Breast epithelium (tissue), 4 donors: ENCODE data around the gene ATXN10. TPM values are rescaled to one million over a fixed set of nuclear protein-coding genes. Genes with fewer than 3 reads are reported as not detected.

ENCODE experiments used
- DNase-seq, 2 donors: peaks; one replicate each; pipeline ENCODE4 v3.0.0-alpha.2; 2019; ENCODE audit warnings: low spot score in 2 of 2
- H3K27ac ChIP-seq, 2 donors: fragments of 200-600 bp; sonication (generic) in 1 of 2; one replicate each; pipeline ENCODE4 v1.5.1; 2016 to 2019; ENCODE audit warnings: mild to moderate bottlenecking in 1 of 2
- H3K27me3 ChIP-seq, 2 donors: fragments of 200-600 bp; sonication (generic) in 1 of 2; one replicate each; pipeline versions ENCODE4 v1.5.1 to v1.6.0; 2017 to 2019; ENCODE audit warnings: control low read depth in 1 of 2, mild to moderate bottlenecking in 1 of 2
- H3K36me3 ChIP-seq: fragments of 200-600 bp; one replicate; pipeline ENCODE4 v1.5.1; 2019
- H3K4me1 ChIP-seq, 2 donors: fragments of 200-600 bp; sonication (generic); one replicate each; pipeline ENCODE4 v1.5.1; 2016 to 2019; ENCODE audit warnings: control low read depth in 1 of 2
- H3K4me3 ChIP-seq, 3 donors: fragments of 200-600 bp; sonication (generic); 1 replicate in 2 of 3; 2 replicates in 1 of 3; pipeline ENCODE4 v1.5.1; 2016 to 2019; ENCODE audit warnings: mild to moderate bottlenecking in 3 of 3, moderate library complexity in 2 of 3
- H3K9me3 ChIP-seq, 2 donors: fragments of 200-600 bp; sonication (generic) in 1 of 2; one replicate each; pipeline ENCODE4 v1.5.1; 2016 to 2019; ENCODE audit warnings: control low read depth in 1 of 2
- CTCF ChIP-seq, 3 donors: fragments of 450-650 bp; IDR thresholded peaks; one replicate each; pipeline ENCODE4 v1.5.1; 2016 to 2017; ENCODE audit warnings: antibody characterized with exemption in 3 of 3, mild to moderate bottlenecking in 3 of 3, moderate library complexity in 3 of 3
- POLR2A ChIP-seq: fragments of 450-650 bp; IDR thresholded peaks from one replicate; pipeline ENCODE4 v1.6.1; 2016; ENCODE audit warnings: antibody characterized with exemption, mild to moderate bottlenecking, moderate library complexity
- POLR2AphosphoS5 ChIP-seq, 3 donors: sonication (generic); formaldehyde crosslinking; IDR thresholded peaks; one replicate each; pipeline ENCODE4 v1.6.1; 2017; ENCODE audit warnings: antibody characterized with exemption in 3 of 3
- intact Hi-C: fragments of 100-400 bp; cut with DNase I; formaldehyde crosslinking; loops from one replicate; pipeline ENCODE4 v1.15.1; 2023; ENCODE audit warnings: low total_unique reads
- total RNA-seq, 3 donors: library from RNA; depleted of rRNA; stranded (reverse); fragments of >200 nt; gene quantifications; one replicate each; pipeline ENCODE4 v1.1.0, GENCODE V29; 2016

ATXN10 gene
- total RNA-seq, 3 donors from 2014 or later: 78.6 to 145 (median 138) TPM

GRCh38 chr22:45720839-45721378 is 49.3 kb downstream of the ATXN10 start:
- H3K27me3 ChIP-seq: no peaks in the 10 kb centered on the region
- H3K4me3 ChIP-seq: no peak overlapping the region
- H3K9me3 ChIP-seq: no peaks in the 10 kb centered on the region
- no peak for DNase-seq
- intact Hi-C loops: no loop called here
- H3K36me3 ChIP-seq: no peaks in the 10 kb centered on the region
- H3K4me1 ChIP-seq: no peaks in the 10 kb centered on the region
- TF ChIP-seq CTCF (IDR thresholded peaks at IDR 0.05) (no peak), POLR2A (no peak), POLR2AphosphoS5 (IDR thresholded peaks at IDR 0.05) (no peak)
- H3K27ac ChIP-seq: no peak overlapping the region

GRCh38 chr22:45722006-45722405 is 50.4 kb downstream of the ATXN10 start:
- no peaks in the 10 kb centered on the region for H3K36me3 ChIP-seq
- no peaks in the 10 kb centered on the region for H3K9me3 ChIP-seq
- TF ChIP-seq POLR2A: no peak
- no peak for TF ChIP-seq POLR2AphosphoS5 (IDR thresholded peaks at IDR 0.05)
- TF ChIP-seq CTCF (IDR thresholded peaks at IDR 0.05): no peak
- no peaks in the 10 kb centered on the region for H3K4me1 ChIP-seq
- intact Hi-C loops: no loop called here
- no peak overlapping the region for H3K4me3 ChIP-seq
- H3K27me3 ChIP-seq: no peaks in the 10 kb centered on the region
- no peak overlapping the region for H3K27ac ChIP-seq
- no peak for DNase-seq

- DNase-seq: no peak
- H3K36me3 ChIP-seq: no peaks in the 10 kb centered on the region
- intact Hi-C loops: no loop called here
- H3K4me1 ChIP-seq: no peaks in the 10 kb centered on the region
- H3K27ac ChIP-seq: no peak overlapping the region
- TF ChIP-seq CTCF (IDR thresholded peaks at IDR 0.05): no peak
- H3K27me3 ChIP-seq: no peaks in the 10 kb centered on the region
- H3K4me3 ChIP-seq: no peak overlapping the region
- no peaks in the 10 kb centered on the region for H3K9me3 ChIP-seq
Observed at GRCh38 chr22:45726081-45726480, 54.4 kb downstream of the ATXN10 start.

- no peak for DNase-seq
- Histone ChIP-seq H3K36me3 (no peaks in the 10 kb centered on the region), H3K27ac (no peak overlapping the region), H3K9me3 (no peaks in the 10 kb centered on the region), H3K4me1 (no peaks in the 10 kb centered on the region), H3K27me3 (no peaks in the 10 kb centered on the region), H3K4me3 (no peak overlapping the region)
- intact Hi-C loops: no loop called here
- TF ChIP-seq POLR2AphosphoS5 (IDR thresholded peaks at IDR 0.05) (no peak), CTCF (IDR thresholded peaks at IDR 0.05) (no peak), POLR2A (no peak)
Observed at GRCh38 chr22:45731041-45731797, 59.6 kb downstream of the ATXN10 start.

- H3K27ac ChIP-seq: no peak overlapping the region
- DNase-seq: no peak
Observed at GRCh38 chr22:45731798-45732495, 60.3 kb downstream of the ATXN10 start.

More at GRCh38 chr22:45731798-45732495, 60.3 kb downstream of the ATXN10 start:
- Histone ChIP-seq H3K27me3 (no peaks in the 10 kb centered on the region), H3K36me3 (no peaks in the 10 kb centered on the region), H3K9me3 (no peaks in the 10 kb centered on the region), H3K4me3 (no peak overlapping the region), H3K4me1 (no peaks in the 10 kb centered on the region)
- intact Hi-C loops: no loop called here
- TF ChIP-seq POLR2A (no peak), POLR2AphosphoS5 (IDR thresholded peaks at IDR 0.05) (no peak), CTCF (IDR thresholded peaks at IDR 0.05) (no peak)
